Activated T-helper 1 cell treated with Interleukin-2 at 50 U/mL for 16 hours (primary cell): Measurements from ENCODE around the gene BOD1L1.

Experiments
- DNase-seq: peaks from one replicate; pipeline ENCODE4 v3.0.0-alpha.2; 2020; ENCODE audit warnings: low read depth

Gene BOD1L1

GRCh38 chr4:13555325-13555724 lies 72.2 kb downstream of the BOD1L1 start:
- DNase-seq = no peak

GRCh38 chr4:13553081-13553480 lies 74.4 kb downstream of the BOD1L1 start:
- DNase-seq = no peak

- DNase-seq = peak; percentile 52
Observed at GRCh38 chr4:13548984-13549546, 78.5 kb downstream of the BOD1L1 start.

- DNase-seq = no peak
Observed at GRCh38 chr4:13548059-13548983, 79.2 kb downstream of the BOD1L1 start.

GRCh38 chr4:13547485-13548041 lies 80.0 kb downstream of the BOD1L1 start:
- no peak for DNase-seq

GRCh38 chr4:13546941-13547484 lies 80.5 kb downstream of the BOD1L1 start:
- DNase-seq = no peak

- no peak for DNase-seq
Observed at GRCh38 chr4:13546142-13546940, 81.2 kb downstream of the BOD1L1 start.

- no peak for DNase-seq
Observed at GRCh38 chr4:13545394-13545808, 82.1 kb downstream of the BOD1L1 start.

GRCh38 chr4:13544606-13545393 lies 82.7 kb downstream of the BOD1L1 start:
- DNase-seq = no peak

GRCh38 chr4:13543839-13544605 lies 83.5 kb downstream of the BOD1L1 start, which contains the start of gene NKX3-2:
Gene NKX3-2 (minus strand): TSS chr4:13544508. CDS start chr4:13544414, 94 bp downstream.
- DNase-seq = no peak

- DNase-seq = no peak
Observed at GRCh38 chr4:13543032-13543838, 84.3 kb downstream of the BOD1L1 start.

GRCh38 chr4:13542577-13543031 lies 84.9 kb downstream of the BOD1L1 start:
- DNase-seq = no peak

GRCh38 chr4:13541720-13542576 lies 85.6 kb downstream of the BOD1L1 start:
- DNase-seq = no peak

- DNase-seq = no peak
Observed at GRCh38 chr4:13541176-13541604, 86.3 kb downstream of the BOD1L1 start.

- DNase-seq = no peak
Observed at GRCh38 chr4:13540446-13541175, 86.9 kb downstream of the BOD1L1 start.

- no peak for DNase-seq
Observed at GRCh38 chr4:13539619-13540445, 87.7 kb downstream of the BOD1L1 start.
